Suppressor macrophage treated with lipopolysaccharide for 4 hours (primary cell): Measurements from ENCODE around the gene ANO10.

ENCODE experiments used
- DNase-seq: peaks from one replicate; pipeline ENCODE4 v3.0.0-alpha.2; 2020

ANO10 gene

GRCh38 chr3:43343185-43343584 lies 278.6 kb downstream of the ANO10 start:
- DNase-seq, result no peak

- no peak for DNase-seq
Measured at GRCh38 chr3:43341788-43342187, 280.0 kb downstream of the ANO10 start.

GRCh38 chr3:43340403-43340802 lies 281.4 kb downstream of the ANO10 start:
- no peak for DNase-seq

GRCh38 chr3:43338295-43338694 lies 283.5 kb downstream of the ANO10 start:
- no peak for DNase-seq

GRCh38 chr3:43335799-43336198 lies 286.0 kb downstream of the ANO10 start:
- DNase-seq, result no peak

GRCh38 chr3:43334976-43335375 lies 286.8 kb downstream of the ANO10 start:
- peak; percentile 42 for DNase-seq

GRCh38 chr3:43331381-43331780 lies 290.4 kb downstream of the ANO10 start:
- peak; percentile 14 for DNase-seq

GRCh38 chr3:43330981-43331380 lies 290.8 kb downstream of the ANO10 start:
- no peak for DNase-seq

GRCh38 chr3:43328653-43329052 lies 293.2 kb downstream of the ANO10 start:
- no peak for DNase-seq

- DNase-seq, result peak; percentile 31
Measured at GRCh38 chr3:43327582-43327979, 294.2 kb downstream of the ANO10 start.

GRCh38 chr3:43326891-43327581 lies 294.8 kb downstream of the ANO10 start:
- DNase-seq, result peak; percentile 58

- no peak for DNase-seq
Measured at GRCh38 chr3:43323541-43323940, 298.3 kb downstream of the ANO10 start.

GRCh38 chr3:43320288-43320687 lies 301.5 kb downstream of the ANO10 start:
- no peak for DNase-seq

GRCh38 chr3:43319794-43320193 lies 302.0 kb downstream of the ANO10 start:
- DNase-seq, result no peak

- DNase-seq, result no peak
Measured at GRCh38 chr3:43319376-43319775, 302.4 kb downstream of the ANO10 start.

GRCh38 chr3:43317461-43318316 lies 304.1 kb downstream of the ANO10 start:
- DNase-seq, result no peak

GRCh38 chr3:43316783-43317460 lies 304.9 kb downstream of the ANO10 start:
- no peak for DNase-seq
